Measurements from ENCODE around the gene DES. TPM values are rescaled to one million over a fixed set of nuclear protein-coding genes. Genes with fewer than 3 reads are reported as not detected.

The DES gene
- total RNA-seq, 2 donors from 2014 or later = not detected

- Mint-ChIP-seq H3K4me3 (no peak overlapping the region), H3K36me3 (ENCODE audit: low read depth) (no peaks in the 10 kb centered on the region), H3K27me3 (peaks cover 14% of the 10 kb centered on the region), H3K9me3 (no peaks in the 10 kb centered on the region), H3K27ac (no peak overlapping the region), H3K4me1 (peaks cover under 1% of the 10 kb centered on the region)
- no peak for ATAC-seq (replicated peaks)
These were observed 17.5 kb downstream of the DES start for GRCh38 chr2:219435701-219436100.

DNA sequence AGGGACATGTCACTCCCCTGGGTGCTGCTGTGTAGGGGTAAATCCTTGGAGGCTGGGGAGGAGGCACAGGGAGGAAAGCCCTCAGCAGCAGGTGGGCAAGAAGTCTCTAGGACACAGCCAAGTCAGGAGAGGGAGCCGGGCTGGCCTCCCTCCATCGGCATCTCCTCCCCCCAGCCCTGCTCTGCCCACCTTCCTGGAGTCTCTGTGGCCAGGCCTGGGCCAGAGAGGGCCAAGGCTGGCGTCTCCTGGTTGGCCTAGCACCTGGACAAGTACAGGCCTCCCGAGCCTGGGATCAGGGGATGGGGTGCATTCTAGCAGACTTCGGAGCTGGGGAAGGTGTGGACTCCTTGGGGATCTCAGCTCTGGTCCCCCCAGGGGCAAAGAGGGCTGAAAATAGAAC lies 18.3 kb downstream of the DES start:
- no peak overlapping the region for H3K4me3 Mint-ChIP-seq
- H3K4me1 Mint-ChIP-seq = peaks cover 5% of the 10 kb centered on the region
- peaks cover 21% of the 10 kb centered on the region for H3K27me3 Mint-ChIP-seq
- no peaks in the 10 kb centered on the region for H3K9me3 Mint-ChIP-seq
- H3K27ac Mint-ChIP-seq = no peak overlapping the region
- H3K36me3 Mint-ChIP-seq (ENCODE audit: low read depth) = no peaks in the 10 kb centered on the region
- ATAC-seq (replicated peaks) = no peak

DNA sequence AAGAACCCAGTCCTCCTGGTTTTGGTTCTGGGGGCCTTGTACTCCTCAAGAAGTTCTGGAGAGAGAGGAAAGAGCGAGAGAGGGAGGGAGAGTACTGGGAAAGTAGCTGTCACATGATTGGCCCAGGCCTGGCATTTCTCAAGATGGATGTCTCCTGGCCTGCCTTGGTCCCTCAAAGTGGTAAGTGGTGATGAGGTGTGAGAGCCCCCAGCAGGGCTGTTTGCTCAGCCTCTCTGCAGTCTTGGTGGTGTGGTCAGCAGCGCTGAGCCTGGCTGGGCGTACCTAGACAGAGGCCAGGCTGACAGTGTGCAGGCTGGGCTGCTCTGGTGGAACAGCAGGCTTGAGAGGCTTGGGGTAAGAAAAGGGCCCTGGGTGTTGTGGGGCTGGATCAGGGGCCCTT lies 19.0 kb downstream of the DES start:
- H3K4me3 Mint-ChIP-seq = no peak overlapping the region
- H3K27me3 Mint-ChIP-seq = peaks cover 21% of the 10 kb centered on the region
- H3K27ac Mint-ChIP-seq = no peak overlapping the region
- peaks cover 5% of the 10 kb centered on the region for H3K4me1 Mint-ChIP-seq
- no peaks in the 10 kb centered on the region for H3K36me3 Mint-ChIP-seq (ENCODE audit: low read depth)
- no peaks in the 10 kb centered on the region for H3K9me3 Mint-ChIP-seq
- no peak for ATAC-seq (replicated peaks)

- Mint-ChIP-seq H3K27me3 (peaks cover 21% of the 10 kb centered on the region), H3K4me1 (peaks cover 5% of the 10 kb centered on the region), H3K36me3 (ENCODE audit: low read depth) (no peaks in the 10 kb centered on the region), H3K4me3 (no peak overlapping the region), H3K9me3 (no peaks in the 10 kb centered on the region), H3K27ac (no peak overlapping the region)
- no peak for ATAC-seq (replicated peaks)
These were observed 19.6 kb downstream of the DES start for GRCh38 chr2:219437690-219438206.

DNA sequence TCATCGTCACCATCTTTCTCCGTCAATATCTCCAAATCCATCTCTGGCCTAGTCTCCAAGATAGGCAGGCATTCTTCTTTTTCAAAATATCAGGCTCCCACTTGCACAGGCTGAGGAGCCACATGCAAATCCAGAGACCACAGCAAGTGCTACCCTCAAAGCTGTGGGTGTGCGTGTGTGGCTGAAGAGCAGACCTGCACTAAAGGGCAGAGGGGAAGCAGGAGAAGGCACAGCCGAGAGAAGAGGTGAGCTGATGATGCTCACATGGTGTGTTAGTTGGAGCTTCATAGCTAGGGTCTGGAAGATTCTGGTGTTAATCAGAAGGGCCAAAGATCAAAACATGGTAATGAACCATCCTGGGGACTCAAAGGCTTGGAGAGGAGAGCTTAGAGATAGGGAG lies 20.3 kb downstream of the DES start:
- H3K4me3 Mint-ChIP-seq = no peak overlapping the region
- H3K9me3 Mint-ChIP-seq = no peaks in the 10 kb centered on the region
- H3K27me3 Mint-ChIP-seq = peaks cover 21% of the 10 kb centered on the region
- no peak for ATAC-seq (replicated peaks)
- H3K36me3 Mint-ChIP-seq (ENCODE audit: low read depth) = no peaks in the 10 kb centered on the region
- H3K4me1 Mint-ChIP-seq = peaks cover 5% of the 10 kb centered on the region
- H3K27ac Mint-ChIP-seq = no peak overlapping the region

GRCh38 chr2:219439506-219439905 lies 21.3 kb downstream of the DES start:
- H3K4me3 Mint-ChIP-seq = no peak overlapping the region
- H3K36me3 Mint-ChIP-seq (ENCODE audit: low read depth) = no peaks in the 10 kb centered on the region
- peaks cover 16% of the 10 kb centered on the region for H3K27me3 Mint-ChIP-seq
- H3K9me3 Mint-ChIP-seq = no peaks in the 10 kb centered on the region
- ATAC-seq (replicated peaks) = no peak
- H3K4me1 Mint-ChIP-seq = peaks cover 5% of the 10 kb centered on the region
- H3K27ac Mint-ChIP-seq = no peak overlapping the region

DNA sequence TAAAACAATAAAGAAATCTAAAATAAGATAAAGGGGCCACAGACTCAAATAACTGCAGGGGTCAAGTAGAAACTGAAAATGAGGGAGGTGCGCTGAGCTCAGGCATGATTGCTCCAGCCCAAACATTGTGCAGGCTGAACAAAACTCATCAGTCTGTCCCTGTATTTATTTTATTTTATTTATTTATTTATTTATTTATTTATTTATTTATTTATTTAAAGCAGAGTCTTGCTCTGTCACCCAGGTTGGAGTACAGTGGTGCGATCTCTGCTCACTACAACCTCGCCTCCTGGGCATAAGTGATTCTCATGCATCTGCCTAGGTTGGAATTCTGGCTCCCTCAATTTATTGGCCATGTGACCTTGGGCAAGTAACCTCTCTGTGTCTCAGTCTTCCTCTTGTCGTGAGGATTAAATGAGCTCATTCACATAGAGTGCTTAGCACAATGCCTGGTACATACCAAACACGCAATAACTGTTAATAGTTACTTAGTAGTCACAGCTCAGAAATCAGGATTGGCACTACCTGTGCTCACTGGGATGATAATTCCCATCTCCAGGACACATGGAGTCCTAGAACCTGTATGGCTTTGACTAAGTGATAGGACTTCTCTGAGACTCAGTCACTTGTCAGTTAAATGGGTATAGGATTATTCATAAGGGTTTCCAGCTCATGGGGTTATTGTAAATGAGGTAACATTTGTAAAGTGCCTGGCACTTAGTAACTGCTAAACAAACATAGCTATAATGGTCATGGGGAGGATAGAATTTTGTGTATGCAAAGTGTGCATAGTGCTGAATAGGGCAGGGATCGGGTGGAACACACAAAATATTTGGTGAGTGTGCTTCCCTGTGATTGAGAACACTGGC lies 22.4 kb downstream of the DES start:
- peaks cover 5% of the 10 kb centered on the region for H3K4me1 Mint-ChIP-seq
- peak overlapping the region; percentile 79 for H3K27ac Mint-ChIP-seq
- peak overlapping the region; percentile 79 for H3K4me3 Mint-ChIP-seq
- H3K27me3 Mint-ChIP-seq = peaks cover 15% of the 10 kb centered on the region
- no peaks in the 10 kb centered on the region for H3K36me3 Mint-ChIP-seq (ENCODE audit: low read depth)
- peak; percentile 54 for ATAC-seq (replicated peaks)
- no peaks in the 10 kb centered on the region for H3K9me3 Mint-ChIP-seq

DNA sequence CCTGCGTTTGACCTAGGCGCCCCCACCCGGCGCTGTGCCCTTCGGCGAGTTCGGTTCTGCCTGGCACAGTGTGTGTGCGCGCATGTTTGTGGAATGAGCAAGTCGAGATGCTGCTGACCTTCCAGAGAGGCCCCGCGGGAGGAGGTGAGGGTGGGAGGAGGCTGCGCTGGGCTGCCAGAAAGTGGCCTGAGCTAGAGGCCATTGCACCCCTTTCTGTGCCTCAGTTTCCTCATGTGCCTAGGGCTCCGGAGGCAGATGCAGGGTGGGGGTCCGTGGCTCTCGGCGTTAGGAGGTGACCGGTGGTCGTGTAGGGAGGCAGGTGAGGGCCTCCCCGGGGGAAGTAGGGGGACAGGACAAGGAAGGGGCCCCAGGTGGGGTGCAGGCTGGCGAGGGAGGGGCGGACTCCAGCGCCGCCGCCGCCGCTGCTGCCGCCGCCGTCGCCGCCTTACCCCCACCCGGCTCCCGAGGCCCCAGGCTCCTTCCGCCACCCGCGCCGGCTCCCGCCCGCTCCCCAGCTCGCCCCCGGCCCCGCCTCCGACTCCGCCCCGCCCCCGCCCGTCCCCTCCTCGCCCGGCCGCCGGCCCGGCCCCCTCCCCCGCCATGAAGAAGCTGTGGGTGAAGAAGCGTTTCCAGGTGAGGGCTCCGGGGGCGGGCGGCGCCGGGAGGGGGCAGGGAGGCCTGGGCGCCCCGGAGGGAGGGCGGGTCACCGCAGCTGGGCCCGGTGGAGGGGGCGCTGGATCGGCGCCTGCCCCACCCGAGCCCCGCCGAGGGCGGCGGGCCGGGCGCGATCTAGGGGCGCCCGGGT lies 23.5 kb downstream of the DES start:
- H3K27ac Mint-ChIP-seq = peak overlapping the region; percentile 79
- peak overlapping the region; percentile 79 for H3K4me3 Mint-ChIP-seq
- no peaks in the 10 kb centered on the region for H3K36me3 Mint-ChIP-seq (ENCODE audit: low read depth)
- H3K9me3 Mint-ChIP-seq = no peaks in the 10 kb centered on the region
- H3K4me1 Mint-ChIP-seq = peaks cover 5% of the 10 kb centered on the region
- peaks cover 9% of the 10 kb centered on the region for H3K27me3 Mint-ChIP-seq
- peak; percentile 54 for ATAC-seq (replicated peaks)

GRCh38 chr2:219442256-219443015 lies 24.3 kb downstream of the DES start:
- Mint-ChIP-seq H3K36me3 (ENCODE audit: low read depth) (no peaks in the 10 kb centered on the region), H3K4me1 (peaks cover 5% of the 10 kb centered on the region), H3K27me3 (peaks cover 9% of the 10 kb centered on the region), H3K9me3 (no peaks in the 10 kb centered on the region), H3K4me3 (peak overlapping the region; percentile 65), H3K27ac (no peak overlapping the region)
- ATAC-seq (replicated peaks) = no peak

DNA sequence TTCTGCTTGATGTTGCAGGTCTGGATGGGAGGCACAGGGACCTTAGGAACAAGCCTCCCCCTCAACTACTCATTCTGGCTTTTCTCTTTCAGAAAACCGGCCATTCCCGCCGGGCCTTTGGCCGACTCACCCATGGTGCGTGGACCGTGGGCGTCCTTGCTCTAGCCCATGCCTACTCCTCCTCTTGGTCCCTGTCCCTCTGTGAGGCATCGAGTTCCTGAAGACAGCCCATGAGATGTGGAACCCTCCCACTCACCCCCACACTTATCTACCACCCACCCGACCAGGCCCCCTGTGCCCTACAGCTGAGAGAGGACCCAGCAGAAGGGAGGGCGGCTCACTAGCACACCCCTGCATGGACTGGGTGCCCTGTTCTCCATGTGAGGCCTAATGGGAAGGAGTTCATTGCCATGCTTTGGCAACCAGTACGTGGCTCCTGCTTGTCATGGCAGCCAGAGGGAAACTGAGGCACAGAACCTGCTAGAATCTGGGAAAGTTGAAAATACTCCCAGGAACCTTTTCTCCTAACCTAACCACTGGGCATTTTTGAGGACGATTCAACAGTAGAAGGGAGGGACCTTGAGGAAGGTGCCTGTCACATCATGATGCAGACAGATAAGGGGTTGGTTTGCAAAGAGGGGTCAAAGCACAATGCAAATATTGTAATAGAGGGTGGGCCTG lies 25.0 kb downstream of the DES start:
- Mint-ChIP-seq H3K4me3 (peak overlapping the region; percentile 65), H3K27ac (no peak overlapping the region), H3K9me3 (no peaks in the 10 kb centered on the region), H3K4me1 (peaks cover 5% of the 10 kb centered on the region), H3K27me3 (peaks cover 9% of the 10 kb centered on the region), H3K36me3 (ENCODE audit: low read depth) (no peaks in the 10 kb centered on the region)
- ATAC-seq (replicated peaks) = no peak

- peaks cover 9% of the 10 kb centered on the region for H3K27me3 Mint-ChIP-seq
These were observed 25.5 kb downstream of the DES start for GRCh38 chr2:219443697-219444023.

DNA sequence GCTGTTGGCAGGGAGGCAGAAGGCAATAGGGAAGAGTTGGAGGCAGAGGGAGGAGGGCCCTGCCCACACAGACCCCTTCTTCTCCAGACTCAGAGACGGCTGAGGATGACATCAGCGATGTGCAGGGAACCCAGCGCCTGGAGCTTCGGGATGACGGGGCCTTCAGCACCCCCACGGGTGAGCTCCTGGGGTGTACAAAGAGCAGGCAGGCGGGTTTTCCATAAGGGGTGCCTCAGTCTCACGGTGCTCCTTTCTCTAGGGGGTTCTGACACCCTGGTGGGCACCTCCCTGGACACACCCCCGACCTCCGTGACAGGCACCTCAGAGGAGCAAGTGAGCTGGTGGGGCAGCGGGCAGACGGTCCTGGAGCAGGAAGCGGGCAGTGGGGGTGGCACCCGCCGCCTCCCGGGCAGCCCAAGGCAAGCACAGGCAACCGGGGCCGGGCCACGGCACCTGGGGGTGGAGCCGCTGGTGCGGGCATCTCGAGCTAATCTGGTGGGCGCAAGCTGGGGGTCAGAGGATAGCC lies 26.5 kb downstream of the DES start:
- Mint-ChIP-seq H3K36me3 (ENCODE audit: low read depth) (peaks cover under 1% of the 10 kb centered on the region), H3K27ac (no peak overlapping the region), H3K27me3 (peaks cover 9% of the 10 kb centered on the region), H3K4me1 (peaks cover 5% of the 10 kb centered on the region), H3K4me3 (no peak overlapping the region), H3K9me3 (no peaks in the 10 kb centered on the region)
- no peak for ATAC-seq (replicated peaks)

More at GRCh38 chr2:219443697-219444023, 25.5 kb downstream of the DES start:
- peaks cover 5% of the 10 kb centered on the region for H3K4me1 Mint-ChIP-seq
- H3K9me3 Mint-ChIP-seq = no peaks in the 10 kb centered on the region
- no peak overlapping the region for H3K27ac Mint-ChIP-seq
- H3K4me3 Mint-ChIP-seq = no peak overlapping the region
- H3K36me3 Mint-ChIP-seq (ENCODE audit: low read depth) = no peaks in the 10 kb centered on the region
- ATAC-seq (replicated peaks) = no peak

- Mint-ChIP-seq H3K4me1 (peaks cover 5% of the 10 kb centered on the region), H3K9me3 (no peaks in the 10 kb centered on the region), H3K36me3 (ENCODE audit: low read depth) (peaks cover 4% of the 10 kb centered on the region), H3K27ac (no peak overlapping the region), H3K4me3 (no peak overlapping the region), H3K27me3 (peaks cover 14% of the 10 kb centered on the region)
- ATAC-seq (replicated peaks) = no peak
These were observed 27.1 kb downstream of the DES start for GRCh38 chr2:219445220-219445640.

Measured in activated T-helper 17 cell treated with anti-CD3 and anti-CD28 coated beads, Interleukin-2, amount 50 U/mL, for 72 hours (primary cell).